ENCODE measurements around the gene MRPL44. TPM values are rescaled to one million over a fixed set of nuclear protein-coding genes. Genes with fewer than 3 reads are reported as not detected.
A peak's percentile ranks its signal among the peaks of the same experiment; 100 is the strongest.
"Not testable (repeated sequence)": the region's sequence is repeated elsewhere in the genome, so short reads cannot be mapped to it uniquely, and the experiment has no call there.

Gene MRPL44
- total RNA-seq, 1 donor from 2014 or later = 20.2 TPM

GRCh38 chr2:223970343-223971128 lies 13.3 kb downstream of the MRPL44 start:
- peak; percentile 66 for DNase-seq (ENCODE audit: low spot score)

GRCh38 chr2:223971731-223972130 lies 14.5 kb downstream of the MRPL44 start:
- DNase-seq (ENCODE audit: low spot score) = no peak

DNA sequence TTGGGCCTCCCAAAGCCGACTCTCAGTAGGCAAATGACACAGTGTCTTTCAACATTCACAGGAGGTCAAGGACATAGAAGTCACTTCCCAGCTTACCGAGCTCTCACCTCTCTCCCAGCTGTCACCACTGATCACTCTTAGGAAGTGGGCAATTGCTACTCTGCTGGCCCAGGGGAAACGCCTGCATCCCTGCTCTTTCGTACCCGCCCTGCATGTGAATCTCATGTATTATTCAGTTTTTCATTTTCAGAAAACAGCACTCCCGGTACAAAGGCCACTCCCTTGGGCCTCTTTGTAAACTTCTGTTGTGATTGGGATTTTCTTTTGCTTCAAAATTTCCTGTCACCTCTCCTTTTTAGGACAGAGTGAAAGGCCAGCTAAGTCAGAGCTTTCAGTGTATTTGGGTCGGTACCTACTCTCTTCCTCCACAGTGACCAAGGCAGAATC lies 15.4 kb downstream of the MRPL44 start:
- DNase-seq (ENCODE audit: low spot score) = no peak

- DNase-seq (ENCODE audit: low spot score) = no peak
Observed at GRCh38 chr2:223973606-223974005, 16.3 kb downstream of the MRPL44 start.

DNA sequence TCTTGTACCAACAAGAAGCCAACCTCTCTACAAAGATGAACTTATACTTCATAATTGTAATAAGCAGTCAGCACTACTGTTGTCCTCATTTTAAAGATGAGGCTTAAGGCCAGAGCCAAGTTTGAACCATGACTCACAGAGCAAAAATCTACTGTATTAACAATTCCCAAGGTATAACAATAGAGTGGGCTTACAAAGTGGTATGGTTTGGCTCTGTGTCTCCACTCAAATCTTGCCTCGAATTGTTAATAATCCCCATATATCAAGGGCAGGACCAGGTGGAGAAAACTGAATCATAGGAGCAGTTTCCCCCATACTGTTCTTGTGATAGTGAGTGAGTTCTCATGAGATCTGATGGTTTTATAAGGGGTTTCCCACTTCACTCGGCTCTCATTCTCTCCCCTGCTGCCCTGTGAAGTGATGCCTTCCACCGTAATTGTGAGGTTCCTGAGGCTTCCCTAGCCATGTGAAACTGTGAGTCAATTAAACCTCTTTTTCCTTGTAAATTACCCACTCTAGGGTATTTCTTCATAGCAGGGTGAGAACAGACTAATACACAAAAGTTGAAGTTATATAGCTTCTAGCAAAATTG lies 19.5 kb downstream of the MRPL44 start:
- DNase-seq (ENCODE audit: low spot score) = no peak

DNA sequence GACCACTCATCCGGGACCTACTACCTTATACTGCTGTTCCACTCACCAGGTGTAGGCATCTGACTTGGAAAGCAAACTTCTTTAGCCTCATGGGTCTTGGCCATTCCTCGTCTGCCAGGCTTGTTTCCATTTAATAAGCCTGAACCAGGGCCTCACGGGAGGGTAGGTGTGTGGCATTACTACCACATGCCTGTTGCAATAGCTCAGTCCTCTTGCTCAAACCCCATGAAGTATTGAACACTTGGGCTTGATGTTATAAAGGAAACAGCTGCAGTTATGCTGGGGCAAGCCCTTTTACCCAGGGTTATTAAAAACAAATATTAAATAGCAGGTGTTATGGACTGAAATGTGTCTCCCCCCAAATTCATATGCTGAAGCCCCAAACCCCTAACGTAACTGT lies 21.2 kb downstream of the MRPL44 start:
- no peak for DNase-seq (ENCODE audit: low spot score)

DNA sequence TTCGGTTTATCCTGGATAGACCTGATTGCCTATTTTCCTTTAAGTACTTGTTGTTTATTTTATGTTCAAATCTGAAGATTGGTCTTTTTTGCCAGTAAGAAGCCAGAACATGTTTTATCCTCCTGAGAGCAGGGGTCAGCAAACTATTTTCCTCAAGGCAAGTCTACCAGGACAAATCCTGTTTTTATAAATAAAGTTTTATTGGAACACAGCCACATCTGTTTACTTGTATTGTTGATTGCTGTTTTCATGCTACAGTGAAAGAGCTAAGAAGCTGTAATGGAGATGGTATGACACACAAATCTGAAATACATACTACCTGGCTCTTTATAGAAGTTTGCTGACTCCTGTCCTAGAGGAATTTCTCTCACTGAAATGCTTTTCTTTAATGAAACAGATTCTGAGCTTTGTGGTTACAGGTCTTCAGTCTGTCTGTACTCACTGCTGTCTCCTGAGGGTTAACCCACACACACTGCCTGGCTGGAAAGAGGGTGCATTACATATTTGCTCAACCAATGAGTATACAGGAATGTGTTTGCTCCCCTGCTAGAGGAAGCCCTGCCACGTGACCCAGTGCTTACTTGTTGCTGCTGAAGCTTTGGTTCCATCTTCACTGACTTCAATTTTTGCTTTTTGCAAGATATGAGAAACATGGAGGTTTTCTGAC lies 22.6 kb downstream of the MRPL44 start:
- DNase-seq (ENCODE audit: low spot score) = no peak

DNA sequence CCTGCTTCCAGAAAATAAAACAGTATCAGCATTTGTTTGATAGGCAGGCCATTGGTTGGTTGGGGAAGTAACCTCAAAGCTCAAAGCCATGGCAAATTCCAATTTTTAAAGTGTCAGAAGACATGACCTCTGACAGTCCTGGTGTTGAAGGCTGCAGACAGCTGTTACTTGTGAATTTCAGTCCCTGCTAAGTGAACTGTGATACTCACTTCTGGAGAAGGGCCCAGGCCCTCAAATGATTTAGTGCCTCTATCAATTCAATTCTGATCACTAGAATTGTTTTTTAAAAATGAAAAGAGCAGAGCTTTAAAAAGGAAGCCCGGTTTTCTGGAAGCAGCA lies 23.1 kb downstream of the MRPL44 start:
- DNase-seq (ENCODE audit: low spot score) = no peak

GRCh38 chr2:223980803-223981202 lies 23.5 kb downstream of the MRPL44 start:
- no peak for DNase-seq (ENCODE audit: low spot score)

- no peak for DNase-seq (ENCODE audit: low spot score)
Observed at GRCh38 chr2:223981241-223981640, 24.0 kb downstream of the MRPL44 start.

- no peak for DNase-seq (ENCODE audit: low spot score)
Observed at GRCh38 chr2:223989206-223989855, 32.1 kb downstream of the MRPL44 start.

GRCh38 chr2:223989856-223990232 lies 32.6 kb downstream of the MRPL44 start:
- no peak for DNase-seq (ENCODE audit: low spot score)

GRCh38 chr2:223991611-223992010 lies 34.3 kb downstream of the MRPL44 start:
- DNase-seq (ENCODE audit: low spot score) = no peak

DNA sequence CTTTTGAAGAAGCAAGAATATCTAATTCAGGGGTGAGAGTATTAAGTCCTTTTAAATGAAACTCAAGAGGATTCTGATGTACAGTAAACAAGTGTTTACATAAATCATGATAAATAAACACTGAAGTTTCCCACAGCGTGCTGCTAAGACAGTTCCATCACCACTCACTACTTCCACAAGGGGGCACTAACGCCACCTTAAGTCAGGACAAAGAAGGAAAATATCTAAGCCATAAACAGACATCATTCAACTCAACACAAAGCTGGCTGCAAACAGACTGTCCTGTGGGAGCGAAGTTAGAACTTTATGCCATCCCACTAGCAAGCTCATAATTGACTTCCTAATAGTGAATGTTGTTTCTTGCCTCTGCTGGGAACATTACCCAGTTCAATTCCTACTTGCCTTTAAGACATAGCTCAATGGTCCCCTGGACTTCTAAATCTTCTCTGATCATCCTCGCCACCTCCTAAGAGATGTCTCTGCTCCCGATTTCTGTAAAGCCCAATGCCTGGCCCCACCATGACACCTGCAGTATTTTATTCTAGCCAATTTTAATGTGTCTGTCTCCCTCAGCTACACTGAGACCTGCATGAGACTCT lies 36.5 kb downstream of the MRPL44 start:
- DNase-seq (ENCODE audit: low spot score) = peak; percentile 85

DNA sequence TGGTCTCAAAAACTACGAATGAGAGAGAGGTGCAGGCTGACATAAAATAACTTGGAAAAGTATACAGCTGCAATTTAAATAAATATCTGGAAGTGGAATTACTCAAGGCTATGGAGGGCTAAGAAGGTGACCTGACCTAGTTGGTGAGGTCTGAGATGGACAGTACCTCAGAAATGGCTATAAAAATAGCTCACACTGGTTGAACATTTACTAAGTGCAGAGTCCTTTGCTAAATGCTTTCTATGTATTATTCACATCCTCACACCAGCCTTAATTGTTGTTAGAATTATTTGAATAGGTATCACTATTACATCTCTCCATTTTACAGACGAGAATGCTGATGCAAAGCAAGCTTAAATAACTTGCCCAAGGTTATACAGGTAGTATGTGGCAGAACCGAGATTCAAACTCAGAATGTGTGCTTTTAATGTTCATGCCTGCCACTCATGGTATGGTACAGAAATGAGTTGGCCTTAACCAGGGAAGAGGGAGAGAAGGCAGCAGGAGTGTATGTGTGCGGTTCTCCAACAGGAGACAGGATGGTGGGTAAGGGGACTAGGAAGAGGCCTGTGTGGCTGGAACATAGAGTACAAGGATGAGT lies 37.4 kb downstream of the MRPL44 start:
- DNase-seq (ENCODE audit: low spot score) = no peak

DNA sequence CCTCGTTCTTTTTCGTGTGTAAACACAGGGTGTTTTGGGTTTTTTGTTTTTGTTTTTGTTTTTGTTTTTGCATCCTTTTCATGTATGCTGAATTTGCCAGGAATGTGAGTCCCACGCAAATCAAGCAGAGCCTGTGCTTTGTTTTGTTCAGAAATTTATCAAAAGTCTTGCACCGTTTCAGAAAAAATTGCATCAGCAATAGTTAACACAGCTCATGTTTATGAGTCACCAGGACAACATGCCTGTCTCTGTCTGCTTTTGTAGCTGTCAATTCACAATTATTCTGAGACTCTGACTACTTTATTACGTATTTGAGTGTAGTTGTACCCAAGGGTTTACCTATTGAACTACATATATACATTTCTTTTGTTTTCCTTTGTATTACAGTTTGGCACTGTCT lies 38.3 kb downstream of the MRPL44 start:
- no peak for DNase-seq (ENCODE audit: low spot score)

DNA sequence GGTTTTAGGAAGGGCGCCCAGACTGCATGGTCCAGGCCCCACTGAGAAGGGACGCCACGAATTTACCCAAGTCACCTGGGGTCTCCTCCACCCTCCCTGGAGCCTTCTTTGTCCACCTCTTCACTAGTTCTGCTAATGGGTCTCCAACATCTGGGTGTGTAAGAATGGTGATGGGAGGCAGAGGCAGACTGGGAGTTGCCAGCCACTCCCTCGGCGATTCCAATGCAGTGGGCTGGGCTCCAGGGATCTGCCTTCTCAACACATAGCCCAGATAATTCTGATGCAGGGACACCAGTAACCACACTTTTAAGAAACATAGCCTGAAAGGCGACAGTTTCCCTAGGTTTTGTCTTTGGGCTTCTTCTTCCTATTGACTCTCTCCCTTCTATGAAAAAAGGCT lies 39.1 kb downstream of the MRPL44 start:
- no peak for DNase-seq (ENCODE audit: low spot score)

DNA sequence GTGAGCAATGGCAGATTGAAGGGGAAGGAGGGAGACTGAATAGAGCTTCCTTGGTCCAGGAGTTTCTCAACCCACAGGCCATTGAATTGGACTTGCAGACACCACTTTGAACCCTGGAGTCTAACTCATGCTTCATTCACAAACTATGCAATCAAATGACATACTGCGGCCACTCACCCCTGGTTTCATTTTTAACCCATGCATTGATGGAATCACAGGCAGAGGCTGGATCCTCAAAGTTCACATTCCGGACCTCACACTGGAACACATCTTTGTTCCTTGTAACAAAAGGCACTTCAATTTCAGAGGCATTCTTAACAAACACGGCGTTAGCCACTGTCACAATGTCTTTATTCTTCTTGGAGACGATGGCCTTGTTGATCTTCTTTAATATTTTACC lies 40.7 kb downstream of the MRPL44 start:
- DNase-seq (ENCODE audit: low spot score) = no peak

DNA sequence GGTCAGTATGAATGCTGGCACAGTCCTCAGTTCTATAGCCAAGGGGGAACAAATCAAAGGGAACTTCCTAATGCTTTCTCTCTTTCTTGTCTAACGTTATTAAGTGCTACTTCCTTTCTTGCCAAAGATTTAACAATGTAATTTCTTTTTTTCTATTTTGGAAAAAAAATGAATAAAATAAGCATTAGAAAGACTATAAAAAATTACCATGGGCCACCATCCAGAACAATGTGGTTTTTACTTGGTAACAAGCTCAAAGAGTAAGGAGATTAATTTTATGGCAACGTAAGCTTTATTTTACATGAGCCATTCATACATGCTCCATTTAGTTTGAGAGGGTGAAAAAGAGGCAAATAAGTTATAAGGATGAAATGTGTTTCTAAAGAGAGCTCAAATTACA lies 41.7 kb downstream of the MRPL44 start:
- no peak for DNase-seq (ENCODE audit: low spot score)

DNA sequence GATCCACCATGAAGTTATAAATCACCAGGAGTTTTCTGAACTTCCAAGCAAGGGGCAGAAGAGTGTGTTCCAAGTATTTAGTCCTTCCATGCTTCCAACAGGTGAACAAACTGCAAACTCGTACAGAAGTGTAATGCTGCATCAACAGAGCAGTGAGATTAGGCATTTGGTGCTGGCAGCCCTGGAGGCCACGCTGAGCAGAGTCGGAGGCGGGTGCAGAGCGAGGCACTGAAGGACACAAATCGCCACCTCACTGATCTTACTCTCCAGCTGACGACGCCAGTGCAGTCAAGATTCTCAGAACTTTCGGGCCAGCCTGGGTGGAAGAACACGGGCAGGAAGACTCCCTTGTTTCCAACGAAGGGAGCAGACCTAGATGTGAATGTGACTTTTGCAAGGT lies 42.6 kb downstream of the MRPL44 start:
- no peak for DNase-seq (ENCODE audit: low spot score)

DNA sequence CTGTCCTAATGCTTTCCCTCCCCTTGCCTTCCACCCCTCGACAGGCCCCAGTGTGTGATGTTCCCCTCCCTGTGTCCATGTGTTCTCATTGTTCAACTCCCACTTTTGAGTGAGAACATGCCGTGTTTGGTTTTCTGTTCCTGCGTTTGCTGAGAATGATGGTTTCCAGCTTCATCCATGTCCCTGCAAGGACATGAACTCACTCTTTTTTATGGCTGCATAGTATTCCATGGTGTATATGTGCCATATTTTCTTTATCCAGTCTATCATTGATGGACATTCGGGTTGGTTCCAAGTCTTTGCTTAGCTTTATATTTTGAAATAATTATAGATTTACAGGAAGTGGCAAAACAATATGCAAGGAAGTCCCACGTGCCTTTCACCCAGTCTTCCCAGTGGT lies 43.4 kb downstream of the MRPL44 start:
- DNase-seq (ENCODE audit: low spot score) = not testable (repeated sequence)
